IPS-15b (cell line): ENCODE results near the gene PIAS4.
A peak's percentile ranks its signal among the peaks of the same experiment; 100 is the strongest.

ENCODE experiments used
- H3K27me3 ChIP-seq: one replicate; pipeline ENCODE4 v1.6.1; 2013; ENCODE audit warnings: low read length; ENCODE audit not compliant: control insufficient read depth, insufficient read depth
- H3K36me3 ChIP-seq: one replicate; pipeline ENCODE4 v1.6.1; 2013; ENCODE audit warnings: low read length; ENCODE audit not compliant: control insufficient read depth, insufficient read depth
- H3K4me1 ChIP-seq: one replicate; pipeline ENCODE4 v1.6.1; 2013; ENCODE audit warnings: mild to moderate bottlenecking, low read length; ENCODE audit not compliant: control insufficient read depth, insufficient read depth
- H3K4me3 ChIP-seq: one replicate; pipeline ENCODE4 v1.5.1; 2013; ENCODE audit warnings: low read depth, low read length
- H3K9ac ChIP-seq: one replicate; pipeline ENCODE4 v1.6.1; 2013; ENCODE audit warnings: low read depth, mild to moderate bottlenecking, low read length
- H3K9me3 ChIP-seq: one replicate; pipeline ENCODE4 v1.6.1; 2013; ENCODE audit warnings: mild to moderate bottlenecking, low read length; ENCODE audit not compliant: control insufficient read depth, insufficient read depth

Gene PIAS4

GRCh38 chr19:3980353-3981251, 26.9 kb upstream of the PIAS4 start:
- H3K4me1 ChIP-seq: peaks cover 6% of the 10 kb centered on the region
- H3K4me3 ChIP-seq: no peak overlapping the region
- peaks cover 90% of the 10 kb centered on the region for H3K36me3 ChIP-seq
- no peak overlapping the region for H3K9ac ChIP-seq
- no peaks in the 10 kb centered on the region for H3K9me3 ChIP-seq
- no peaks in the 10 kb centered on the region for H3K27me3 ChIP-seq

DNA sequence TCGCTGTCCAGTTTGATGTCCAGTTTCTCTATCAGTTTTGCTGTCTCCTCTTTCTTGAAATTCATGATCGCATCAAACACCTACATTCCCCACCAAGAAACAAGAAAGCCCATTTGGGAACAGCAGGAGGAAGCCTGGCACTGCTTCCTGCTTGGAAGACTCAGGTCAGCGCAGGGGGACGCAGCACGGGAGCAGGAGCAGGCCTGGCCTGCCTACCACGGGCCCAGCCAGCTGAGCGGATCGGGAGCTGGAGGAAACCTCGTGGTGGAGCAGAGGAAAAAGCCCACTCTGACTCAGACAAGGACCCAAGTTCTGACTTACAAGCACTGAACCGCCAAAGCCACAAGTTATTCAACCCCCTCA, 26.2 kb upstream of the PIAS4 start:
- no peaks in the 10 kb centered on the region for H3K27me3 ChIP-seq
- H3K4me1 ChIP-seq: peaks cover 12% of the 10 kb centered on the region
- peaks cover 83% of the 10 kb centered on the region for H3K36me3 ChIP-seq
- no peaks in the 10 kb centered on the region for H3K9me3 ChIP-seq
- H3K4me3 ChIP-seq: no peak overlapping the region
- H3K9ac ChIP-seq: peak overlapping the region; percentile 32

- H3K9ac ChIP-seq: peak overlapping the region; percentile 98
- H3K4me1 ChIP-seq: peaks cover 13% of the 10 kb centered on the region
- H3K27me3 ChIP-seq: no peaks in the 10 kb centered on the region
- no peaks in the 10 kb centered on the region for H3K9me3 ChIP-seq
- peaks cover 77% of the 10 kb centered on the region for H3K36me3 ChIP-seq
- H3K4me3 ChIP-seq: peak overlapping the region; percentile 4
Measured at GRCh38 chr19:3981736-3982681, 25.5 kb upstream of the PIAS4 start.

DNA sequence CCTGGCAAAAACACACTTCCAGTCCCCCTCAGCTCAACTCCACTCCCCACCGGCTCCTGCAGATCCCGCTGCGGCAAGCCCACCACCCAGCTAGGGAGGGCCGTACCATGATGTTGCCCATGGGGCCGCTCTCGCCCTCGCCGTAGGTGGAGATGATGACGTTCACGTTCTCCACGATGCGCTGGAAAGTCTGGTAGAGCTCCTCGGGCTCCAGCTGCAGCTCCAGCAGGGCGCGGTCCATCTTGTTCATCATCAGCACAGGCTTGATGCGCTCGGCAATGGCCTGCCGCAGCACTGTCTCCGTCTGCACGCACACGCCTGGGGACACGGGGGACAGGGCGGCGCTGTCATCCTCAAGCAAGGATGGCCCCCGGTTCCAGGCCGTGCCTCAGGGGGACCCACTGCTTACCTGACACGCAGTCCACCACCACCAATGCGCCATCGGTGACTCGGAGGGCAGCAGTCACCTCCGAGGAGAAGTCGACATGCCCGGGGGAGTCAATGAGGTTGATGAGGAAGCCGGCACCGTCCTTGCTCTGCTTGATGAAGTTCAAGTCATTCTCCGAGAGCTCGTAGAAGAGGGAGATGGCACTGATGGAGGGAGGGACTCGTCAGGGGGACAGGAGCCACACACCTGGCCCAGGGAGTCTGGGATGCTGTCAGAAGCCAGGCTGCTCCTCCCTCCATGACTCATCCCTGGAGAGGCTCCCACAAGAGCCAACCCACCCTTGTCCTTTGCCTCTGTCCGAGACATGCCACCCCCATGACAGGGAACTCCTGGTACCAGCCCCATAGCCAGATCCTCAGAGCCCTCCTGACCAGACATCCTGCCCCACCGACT, 24.6 kb upstream of the PIAS4 start:
- no peaks in the 10 kb centered on the region for H3K27me3 ChIP-seq
- no peaks in the 10 kb centered on the region for H3K9me3 ChIP-seq
- peaks cover 13% of the 10 kb centered on the region for H3K4me1 ChIP-seq
- H3K4me3 ChIP-seq: peak overlapping the region; percentile 89
- peak overlapping the region; percentile 98 for H3K9ac ChIP-seq
- peaks cover 68% of the 10 kb centered on the region for H3K36me3 ChIP-seq

GRCh38 chr19:3983542-3983914, 24.0 kb upstream of the PIAS4 start:
- Histone ChIP-seq H3K4me3 (peak overlapping the region; percentile 89), H3K27me3 (no peaks in the 10 kb centered on the region), H3K36me3 (peaks cover 62% of the 10 kb centered on the region), H3K4me1 (peaks cover 13% of the 10 kb centered on the region), H3K9ac (peak overlapping the region; percentile 98), H3K9me3 (no peaks in the 10 kb centered on the region)

DNA sequence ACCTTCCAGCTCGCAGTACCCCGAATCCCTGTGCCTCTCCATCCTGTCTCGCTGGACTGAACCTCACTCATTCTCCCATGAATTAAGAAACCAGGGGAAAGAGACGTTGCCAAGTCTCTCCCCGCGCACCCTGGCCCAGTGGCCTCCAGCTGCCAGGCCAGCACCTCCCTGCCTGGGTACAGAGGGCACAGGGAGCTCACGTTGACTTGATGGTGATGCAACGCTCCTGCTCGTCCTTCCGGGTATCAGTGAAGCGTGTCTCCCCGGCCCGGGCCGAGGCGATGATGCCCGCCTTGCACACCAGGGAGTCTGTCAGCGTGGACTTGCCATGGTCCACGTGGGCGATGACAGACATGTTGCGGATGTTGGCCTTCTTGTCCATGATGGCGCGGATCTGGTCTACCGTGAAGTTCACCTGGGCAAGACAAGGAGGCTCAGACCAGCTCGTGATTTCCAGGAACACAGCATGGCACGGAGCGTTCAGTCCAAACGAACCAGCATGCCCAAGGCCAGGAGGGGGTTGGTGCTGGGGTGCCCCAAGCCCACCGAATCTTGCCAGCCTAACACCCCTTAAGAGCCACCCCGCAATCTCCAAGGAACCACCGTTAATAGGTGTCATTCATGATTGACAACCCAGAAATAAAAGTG, 23.5 kb upstream of the PIAS4 start:
- Histone ChIP-seq H3K4me1 (peaks cover 13% of the 10 kb centered on the region), H3K9me3 (no peaks in the 10 kb centered on the region), H3K36me3 (peaks cover 57% of the 10 kb centered on the region)

GRCh38 chr19:3984584-3984907, 23.0 kb upstream of the PIAS4 start:
- Histone ChIP-seq H3K27me3 (no peaks in the 10 kb centered on the region), H3K4me1 (peaks cover 13% of the 10 kb centered on the region), H3K36me3 (peaks cover 52% of the 10 kb centered on the region)

More for the DNA sequence above, 23.5 kb upstream of the PIAS4 start:
- Histone ChIP-seq H3K9ac (peak overlapping the region; percentile 98), H3K4me3 (peak overlapping the region; percentile 89), H3K27me3 (no peaks in the 10 kb centered on the region)

GRCh38 chr19:3984908-3985642, 22.5 kb upstream of the PIAS4 start, which contains the start of gene EEF2:
TSS of gene EEF2 (minus strand) at chr19:3985463. CDS start at chr19:3985380, 83 bp downstream.
- H3K9me3 ChIP-seq: no peaks in the 10 kb centered on the region
- peaks cover 13% of the 10 kb centered on the region for H3K4me1 ChIP-seq
- no peaks in the 10 kb centered on the region for H3K27me3 ChIP-seq
- peak within 1 kb of the TSS; percentile 98 for H3K9ac ChIP-seq
- peaks cover 47% of the 10 kb centered on the region for H3K36me3 ChIP-seq
- H3K4me3 ChIP-seq: peak within 1 kb of the TSS; percentile 89

More at GRCh38 chr19:3984584-3984907, 23.0 kb upstream of the PIAS4 start:
- no peaks in the 10 kb centered on the region for H3K9me3 ChIP-seq
- H3K4me3 ChIP-seq: peak overlapping the region; percentile 89
- peak overlapping the region; percentile 98 for H3K9ac ChIP-seq

DNA sequence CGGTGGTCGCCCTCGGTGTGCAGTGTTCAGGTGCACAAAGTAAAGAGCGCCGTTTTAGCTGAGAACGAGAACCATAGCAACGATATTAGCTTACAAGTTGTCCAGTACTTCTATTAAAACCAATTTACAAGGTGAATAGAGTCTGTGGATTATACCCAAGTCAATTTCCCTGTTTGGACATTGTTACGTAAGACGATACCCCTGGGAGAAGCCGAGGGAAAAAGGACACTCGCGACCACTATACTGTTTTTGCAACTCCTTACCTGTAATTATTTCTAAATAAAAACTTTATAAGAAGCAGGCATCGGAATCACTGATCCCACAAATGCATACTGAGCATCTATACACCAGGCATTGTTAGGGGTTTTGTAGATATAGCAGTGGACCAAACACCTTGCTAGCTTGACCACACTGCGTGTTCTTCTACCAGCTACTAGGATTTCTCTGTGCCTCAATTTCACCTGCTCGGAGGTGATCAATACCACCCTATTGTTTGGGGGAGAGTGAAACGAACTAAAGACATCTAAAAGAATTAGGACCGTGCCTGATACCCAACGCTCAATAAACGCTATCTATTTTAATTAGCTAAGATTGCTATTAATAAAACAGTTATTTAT, 21.8 kb upstream of the PIAS4 start:
- H3K9ac ChIP-seq: no peak overlapping the region

More for the DNA sequence above, 21.8 kb upstream of the PIAS4 start:
- peaks cover 40% of the 10 kb centered on the region for H3K36me3 ChIP-seq
- H3K27me3 ChIP-seq: no peaks in the 10 kb centered on the region
- peak overlapping the region; percentile 89 for H3K4me3 ChIP-seq
- peaks cover 13% of the 10 kb centered on the region for H3K4me1 ChIP-seq
- no peaks in the 10 kb centered on the region for H3K9me3 ChIP-seq
